DOHH2 (cell line): ENCODE measurements around the gene GAS6.

Experiments
- H3F3A ChIP-seq: fragments of 200-600 bp; sonication (generic), shearing (Covaris generic); 2 replicates; pipeline ENCODE4 v1.6.0; 2016; ENCODE audit warnings: antibody characterized with exemption, mild to moderate bottlenecking; ENCODE audit not compliant: control insufficient read depth, insufficient read depth
- H3K27ac ChIP-seq: fragments of 200-600 bp; sonication (generic); 2 replicates; pipeline ENCODE4 v1.5.1; 2014; ENCODE audit warnings: low read depth, mild to moderate bottlenecking, low read length, moderate library complexity
- H3K27me3 ChIP-seq: fragments of 200-600 bp; sonication (generic); 2 replicates; pipeline ENCODE4 v1.6.1; 2014; ENCODE audit warnings: mild to moderate bottlenecking, low read length, mixed read lengths; ENCODE audit not compliant: control insufficient read depth
- H3K36me3 ChIP-seq: fragments of 200-600 bp; sonication (generic); 2 replicates; pipeline ENCODE4 v1.6.1; 2014; ENCODE audit warnings: mild to moderate bottlenecking, low read length, moderate library complexity, mixed read lengths; ENCODE audit not compliant: control insufficient read depth
- H3K4me1 ChIP-seq: fragments of 200-600 bp; sonication (generic); 2 replicates; pipeline ENCODE4 v1.6.1; 2014; ENCODE audit warnings: mild to moderate bottlenecking, low read length, mixed read lengths; ENCODE audit not compliant: control insufficient read depth
- H3K4me2 ChIP-seq: fragments of 200-600 bp; sonication (generic); 2 replicates; pipeline ENCODE4 v1.6.0; 2014; ENCODE audit warnings: mild to moderate bottlenecking, low read length, moderate library complexity
- H3K4me3 ChIP-seq: fragments of 200-600 bp; sonication (generic); 2 replicates; pipeline ENCODE4 v1.5.1; 2014; ENCODE audit warnings: mild to moderate bottlenecking, low read length, mixed read lengths
- H3K79me2 ChIP-seq: fragments of 200-600 bp; sonication (generic); 2 replicates; pipeline ENCODE4 v1.6.1; 2014; ENCODE audit warnings: mild to moderate bottlenecking, low read length, mixed read lengths; ENCODE audit not compliant: control insufficient read depth
- H3K9me2 ChIP-seq: fragments of 200-600 bp; sonication (generic); replicated peaks from 2 replicates; pipeline ENCODE4 v1.6.1; 2014; ENCODE audit warnings: mild to moderate bottlenecking, low read length, mixed read lengths; ENCODE audit not compliant: control insufficient read depth
- H3K9me3 ChIP-seq: fragments of 200-600 bp; sonication (generic); 2 replicates; pipeline ENCODE4 v1.6.1; 2014; ENCODE audit warnings: antibody characterized with exemption, low read length, mixed read lengths; ENCODE audit not compliant: control insufficient read depth, insufficient read depth
- H4K20me1 ChIP-seq: fragments of 200-600 bp; sonication (generic); 2 replicates; pipeline ENCODE4 v1.6.0; 2014; ENCODE audit warnings: low read depth, mild to moderate bottlenecking, antibody characterized with exemption, low read length, moderate library complexity; ENCODE audit not compliant: control insufficient read depth, insufficient read depth
- EZH2phosphoT487 ChIP-seq: fragments of 200-600 bp; sonication (generic); IDR thresholded peaks from 2 replicates; pipeline ENCODE4 v1.6.1; 2017; ENCODE audit warnings: borderline replicate concordance, mild to moderate bottlenecking, antibody characterized with exemption, low read length, moderate library complexity, mixed read lengths
- TF ChIP-seq, protein P1 (sequence below): fragments of 200-600 bp; sonication (generic); IDR thresholded peaks from one replicate; pipeline ENCODE4 v1.5.1; 2014; ENCODE audit warnings: antibody characterized with exemption, mild to moderate bottlenecking, low read depth, low read length; ENCODE audit not compliant: poor library complexity, severe bottlenecking

The GAS6 gene

DNA sequence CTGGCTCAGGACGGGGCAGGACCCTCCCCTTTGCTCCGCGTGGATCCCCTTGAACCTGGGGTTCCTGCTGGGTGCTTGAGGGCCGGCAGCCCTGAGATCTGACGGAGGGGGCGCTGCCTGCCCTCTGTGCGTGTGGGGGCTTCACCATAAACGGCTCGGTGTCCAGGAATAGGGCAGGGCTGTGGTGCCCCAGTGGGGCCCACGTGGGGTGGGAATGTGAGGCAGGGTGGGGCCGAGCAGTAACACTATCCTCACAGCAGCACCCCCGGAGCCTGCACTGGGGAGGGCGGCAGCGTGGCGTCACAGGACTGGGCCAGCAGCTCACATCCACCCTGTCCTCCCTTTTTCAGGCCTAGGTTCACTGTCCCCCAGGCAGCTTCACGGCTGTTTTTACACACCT is 38.0 kb downstream of the GAS6 start:
- Histone ChIP-seq H4K20me1 (no peaks in the 10 kb centered on the region), H3K4me1 (no peaks in the 10 kb centered on the region), H3K4me2 (no peak overlapping the region), H3F3A (no peaks in the 10 kb centered on the region), H3K36me3 (0 out of 2 replicates have a peak, but pooled peaks cover 3% of the 10 kb centered on the region), H3K9me3 (no peaks in the 10 kb centered on the region), H3K9me2 (no peaks in the 10 kb centered on the region), H3K27ac (no peak overlapping the region), H3K27me3 (no peaks in the 10 kb centered on the region), H3K4me3 (no peak overlapping the region), H3K79me2 (no peaks in the 10 kb centered on the region)
- TF ChIP-seq EZH2phosphoT487 = no peak
- TF ChIP-seq, protein P1, sequence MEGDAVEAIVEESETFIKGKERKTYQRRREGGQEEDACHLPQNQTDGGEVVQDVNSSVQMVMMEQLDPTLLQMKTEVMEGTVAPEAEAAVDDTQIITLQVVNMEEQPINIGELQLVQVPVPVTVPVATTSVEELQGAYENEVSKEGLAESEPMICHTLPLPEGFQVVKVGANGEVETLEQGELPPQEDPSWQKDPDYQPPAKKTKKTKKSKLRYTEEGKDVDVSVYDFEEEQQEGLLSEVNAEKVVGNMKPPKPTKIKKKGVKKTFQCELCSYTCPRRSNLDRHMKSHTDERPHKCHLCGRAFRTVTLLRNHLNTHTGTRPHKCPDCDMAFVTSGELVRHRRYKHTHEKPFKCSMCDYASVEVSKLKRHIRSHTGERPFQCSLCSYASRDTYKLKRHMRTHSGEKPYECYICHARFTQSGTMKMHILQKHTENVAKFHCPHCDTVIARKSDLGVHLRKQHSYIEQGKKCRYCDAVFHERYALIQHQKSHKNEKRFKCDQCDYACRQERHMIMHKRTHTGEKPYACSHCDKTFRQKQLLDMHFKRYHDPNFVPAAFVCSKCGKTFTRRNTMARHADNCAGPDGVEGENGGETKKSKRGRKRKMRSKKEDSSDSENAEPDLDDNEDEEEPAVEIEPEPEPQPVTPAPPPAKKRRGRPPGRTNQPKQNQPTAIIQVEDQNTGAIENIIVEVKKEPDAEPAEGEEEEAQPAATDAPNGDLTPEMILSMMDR = no peak

DNA sequence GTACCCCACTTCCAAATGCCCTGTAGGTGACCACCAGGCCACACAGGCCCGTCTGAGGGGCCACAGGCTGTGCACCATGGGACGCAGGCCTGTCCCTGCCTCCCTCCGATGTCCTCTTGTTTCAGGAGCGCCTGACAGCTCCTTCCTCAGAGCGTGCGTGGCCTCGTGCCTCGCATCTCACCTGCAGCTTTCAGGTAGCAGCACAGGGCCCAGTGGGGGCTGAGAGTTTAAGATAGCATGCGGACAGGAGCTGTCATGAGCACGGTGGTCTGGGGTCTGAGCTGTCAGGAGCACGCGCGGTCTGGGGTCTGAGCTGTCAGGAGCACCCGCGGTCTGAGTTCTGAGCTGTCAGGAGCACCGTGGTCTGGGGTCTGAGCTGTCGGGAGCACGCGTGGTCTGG is 40.1 kb downstream of the GAS6 start:
- H3K4me2 ChIP-seq = no peak overlapping the region
- no peaks in the 10 kb centered on the region for H4K20me1 ChIP-seq
- H3K9me2 ChIP-seq = no peaks in the 10 kb centered on the region
- TF ChIP-seq EZH2phosphoT487 = no peak
- TF ChIP-seq, protein P1 = no peak
- H3F3A ChIP-seq = no peaks in the 10 kb centered on the region
- no peak overlapping the region for H3K4me3 ChIP-seq
- peaks cover 8% of the 10 kb centered on the region; the same call in 1 of the 2 replicates for H3K36me3 ChIP-seq
- no peaks in the 10 kb centered on the region for H3K9me3 ChIP-seq
- H3K27ac ChIP-seq = no peak overlapping the region
- H3K4me1 ChIP-seq = no peaks in the 10 kb centered on the region
- H3K27me3 ChIP-seq = no peaks in the 10 kb centered on the region
- H3K79me2 ChIP-seq = peaks cover 6% of the 10 kb centered on the region

DNA sequence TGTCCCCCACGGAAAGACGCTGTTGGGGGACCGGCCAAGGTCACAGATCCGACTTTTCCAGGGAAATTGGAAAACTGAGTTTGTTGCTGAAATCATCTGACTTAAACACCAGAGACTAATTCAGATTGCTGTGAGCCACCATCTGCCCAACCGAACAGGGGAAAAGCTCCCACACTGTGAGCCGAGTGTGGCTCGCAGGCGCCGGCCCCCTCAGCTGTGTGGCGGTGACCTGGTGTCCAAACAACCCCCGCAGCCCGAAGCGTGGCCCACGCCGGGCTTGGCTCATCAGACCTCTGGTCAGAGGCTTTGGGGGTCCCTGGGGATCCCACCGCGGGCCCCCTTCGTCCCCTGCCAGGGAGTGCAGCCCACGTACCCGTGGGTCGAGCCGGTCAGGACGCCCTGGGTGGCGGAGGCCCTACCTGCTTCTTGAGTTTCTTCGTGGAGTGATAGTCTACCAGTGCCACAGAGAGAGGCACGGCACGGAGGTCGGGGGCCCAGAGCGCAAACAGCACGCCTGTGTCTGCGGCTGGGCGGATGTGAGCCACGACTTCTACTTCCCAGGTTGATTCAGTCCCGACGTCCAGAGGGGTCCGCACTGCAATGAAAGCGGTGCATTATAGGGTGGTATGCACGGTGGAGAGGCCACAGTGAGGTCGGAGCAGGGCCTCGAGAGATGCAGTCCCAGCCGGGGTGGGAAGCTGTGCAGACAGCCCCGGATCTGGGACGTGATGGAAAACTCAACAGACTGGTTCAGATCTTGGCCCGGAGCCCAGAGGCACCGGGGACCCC is 40.7 kb downstream of the GAS6 start:
- Histone ChIP-seq H3K79me2 (peaks cover 12% of the 10 kb centered on the region), H3K4me1 (no peaks in the 10 kb centered on the region), H3K27me3 (no peaks in the 10 kb centered on the region), H3K27ac (no peak overlapping the region), H3K4me3 (no peak overlapping the region), H3K9me3 (no peaks in the 10 kb centered on the region), H3K9me2 (no peaks in the 10 kb centered on the region), H4K20me1 (no peaks in the 10 kb centered on the region), H3K4me2 (no peak overlapping the region), H3K36me3 (peaks cover 8% of the 10 kb centered on the region), H3F3A (no peaks in the 10 kb centered on the region)
- TF ChIP-seq, protein P1 = no peak
- no peak for TF ChIP-seq EZH2phosphoT487
